Stimulated activated CD8-positive, alpha-beta memory T cell treated with anti-CD3 and anti-CD28 coated beads, Interleukin-12 subunit alpha, Interleukin-12 subunit beta, amount 100 ng/mL, for 1 hour (primary cell): Measurements from ENCODE around the gene PXMP2.

ENCODE experiments used
- DNase-seq: peaks from one replicate; pipeline ENCODE4 v3.0.0-alpha.2; 2020; ENCODE audit warnings: low read depth

PXMP2 gene

GRCh38 chr12:132754160-132754932 lies 67.0 kb downstream of the PXMP2 start:
- DNase-seq, result no peak
